SIG-M5 treated with dmso at 0.1 percent for 504 hours (cell line): ENCODE measurements around the gene TENM4.

Source experiments
- DNase-seq: peaks from one replicate; lab custom pipeline; 2025; ENCODE audit not compliant: unreplicated experiment; lab: John Stamatoyannopoulos, UW

Gene TENM4

GRCh38 chr11:79098146-79098545 is 342.7 kb downstream of the TENM4 start:
- DNase-seq: no peak

GRCh38 chr11:79097246-79097875 is 343.5 kb downstream of the TENM4 start:
- DNase-seq: no peak

DNA sequence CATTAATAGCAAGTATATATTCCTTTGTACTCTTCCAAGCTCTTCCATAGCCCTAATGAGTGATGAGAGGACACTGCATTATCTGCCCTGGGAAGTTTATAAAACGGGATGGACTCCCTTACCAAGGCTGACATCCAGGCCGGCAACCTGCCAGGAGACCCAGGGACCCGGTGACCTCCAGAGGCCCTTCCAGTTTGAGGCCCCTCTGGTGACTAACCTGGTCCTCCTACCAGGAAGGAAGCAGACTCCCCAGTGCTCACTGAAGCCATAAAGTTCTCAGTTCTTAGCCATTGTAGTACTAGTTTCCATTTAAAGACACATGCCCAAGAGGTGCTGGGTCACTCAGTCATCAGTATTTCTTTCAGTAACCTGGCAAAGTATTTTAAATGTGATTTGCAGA is 345.4 kb downstream of the TENM4 start:
- no peak for DNase-seq

GRCh38 chr11:79094616-79095015 is 346.2 kb downstream of the TENM4 start:
- DNase-seq: no peak

- DNase-seq: peak; percentile 12
These were observed 348.0 kb downstream of the TENM4 start for GRCh38 chr11:79092791-79093353.

DNA sequence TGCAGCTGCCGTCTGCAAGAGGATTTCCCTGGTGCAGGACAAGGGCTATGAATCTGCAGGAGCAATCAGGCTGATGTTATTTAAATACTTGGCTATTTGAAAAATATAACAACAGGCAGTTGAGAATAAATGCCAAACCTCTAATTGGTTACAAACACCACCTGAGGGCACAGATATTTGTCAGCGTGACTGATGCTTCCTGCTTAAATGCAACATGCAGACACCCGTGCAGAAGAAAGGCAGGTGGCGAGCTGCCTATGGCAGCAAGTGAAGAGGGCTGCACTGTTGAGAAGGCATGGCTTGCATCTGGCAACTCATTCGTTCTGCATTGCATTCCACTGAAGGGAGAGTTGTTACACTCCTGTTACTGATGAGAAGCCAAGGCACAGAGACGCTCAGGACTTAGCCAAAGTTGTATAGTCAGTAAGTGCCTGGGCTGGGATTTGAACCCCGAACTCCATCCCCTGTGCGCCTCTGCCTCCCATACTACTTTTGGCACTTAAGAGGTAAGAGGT is 350.6 kb downstream of the TENM4 start:
- no peak for DNase-seq

DNA sequence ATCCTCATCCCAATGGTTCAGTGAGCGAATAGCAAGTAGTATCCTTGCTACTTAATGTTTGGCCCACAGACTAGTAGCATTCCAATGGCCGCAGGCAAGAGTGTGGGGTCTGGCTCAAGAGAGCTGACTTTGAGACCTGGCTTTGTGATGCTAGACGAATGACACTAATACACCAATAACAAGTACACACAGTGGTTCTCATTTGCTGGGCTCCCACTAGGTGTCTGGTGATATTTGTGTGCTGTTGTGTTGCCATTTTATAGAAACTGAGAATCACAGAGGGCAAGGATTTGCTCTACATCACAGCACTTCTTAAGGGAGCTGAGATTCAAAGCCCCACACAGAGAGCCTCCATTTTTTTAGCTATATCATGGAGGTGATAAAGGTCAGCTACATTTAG is 351.2 kb downstream of the TENM4 start:
- no peak for DNase-seq

- DNase-seq: no peak
These were observed 351.9 kb downstream of the TENM4 start for GRCh38 chr11:79088967-79089366.

- no peak for DNase-seq
These were observed 352.9 kb downstream of the TENM4 start for GRCh38 chr11:79087961-79088318.

- DNase-seq: no peak
These were observed 353.4 kb downstream of the TENM4 start for GRCh38 chr11:79087238-79087960.

- DNase-seq: no peak
These were observed 354.8 kb downstream of the TENM4 start for GRCh38 chr11:79086056-79086455.

- DNase-seq: no peak
These were observed 356.4 kb downstream of the TENM4 start for GRCh38 chr11:79084382-79084781.

DNA sequence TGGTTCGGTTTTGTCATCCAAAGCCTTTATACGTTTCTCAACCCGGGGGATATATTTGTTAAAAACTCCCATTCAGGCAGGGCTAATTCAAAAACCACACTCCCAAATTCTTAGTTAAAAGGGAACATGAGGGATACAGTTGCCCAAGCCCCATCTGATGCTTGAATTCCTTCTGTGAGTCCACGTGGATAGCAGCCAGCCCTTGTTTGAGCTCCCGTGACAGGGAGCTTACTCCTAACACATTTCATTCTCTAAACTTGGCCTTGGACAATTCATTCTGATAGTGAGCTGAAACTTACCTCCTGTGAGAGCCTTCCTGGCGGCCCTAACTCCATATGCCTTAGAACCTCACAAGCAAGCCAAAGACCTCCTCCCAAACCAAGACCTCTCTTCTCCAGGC is 357.5 kb downstream of the TENM4 start:
- DNase-seq: no peak

- DNase-seq: no peak
These were observed 357.9 kb downstream of the TENM4 start for GRCh38 chr11:79082907-79083306.

GRCh38 chr11:79082280-79082679 is 358.6 kb downstream of the TENM4 start:
- DNase-seq: no peak

- no peak for DNase-seq
These were observed 359.3 kb downstream of the TENM4 start for GRCh38 chr11:79081471-79082031.

- no peak for DNase-seq
These were observed 360.3 kb downstream of the TENM4 start for GRCh38 chr11:79080551-79080950.

DNA sequence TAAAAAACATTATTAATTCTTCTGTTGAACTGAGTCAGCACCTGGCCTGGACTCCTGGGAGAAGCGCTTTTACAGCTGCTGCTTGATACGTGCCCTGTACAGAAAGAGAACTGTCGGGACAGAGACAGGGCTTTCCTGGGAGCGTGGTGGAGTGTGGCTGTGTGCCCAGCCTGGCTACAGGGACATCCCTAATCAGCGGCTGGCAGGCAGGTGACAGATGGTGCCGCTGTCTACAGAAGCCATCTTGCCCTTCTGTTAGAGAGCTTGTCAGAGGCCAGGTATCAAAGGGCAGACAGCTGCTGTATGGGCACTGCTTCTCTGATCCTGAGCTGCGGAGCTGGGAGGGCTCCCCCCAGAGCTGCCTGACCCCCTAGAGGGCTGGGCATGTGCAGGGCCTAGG is 361.8 kb downstream of the TENM4 start:
- DNase-seq: no peak

DNA sequence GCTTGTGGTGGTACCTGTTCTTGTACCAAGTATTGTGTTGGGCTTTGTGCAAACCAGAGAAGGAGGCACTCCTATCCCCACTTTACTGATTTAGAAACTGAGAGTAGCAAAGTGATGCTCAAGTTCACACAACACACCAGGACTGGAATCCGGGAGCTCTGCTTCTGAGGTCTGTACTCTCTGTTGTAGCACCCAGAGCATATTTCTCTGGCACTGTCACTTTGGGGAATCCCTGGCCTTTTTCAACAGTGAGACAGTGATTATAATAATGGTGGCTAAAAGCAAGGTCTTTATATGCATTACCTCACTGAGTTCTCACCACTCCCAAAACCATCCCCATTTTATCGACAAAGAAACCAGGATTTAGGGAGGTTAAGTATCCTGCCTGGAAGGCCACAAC is 362.4 kb downstream of the TENM4 start:
- no peak for DNase-seq

GRCh38 chr11:79077702-79078330 is 363.0 kb downstream of the TENM4 start:
- DNase-seq: no peak

GRCh38 chr11:79076526-79077115 is 364.2 kb downstream of the TENM4 start:
- DNase-seq: peak; percentile 18
